GM19351 (cell line): Measurements from ENCODE around the gene PSD.
A peak's percentile ranks its signal among the peaks of the same experiment; 100 is the strongest.

Source experiments
- ATAC-seq: cut with Tn5 transposase; IDR thresholded peaks from one replicate; pipeline ENCODE4 v1.9.1; 2021; ENCODE audit warnings: mild to moderate bottlenecking, moderate library complexity; ENCODE audit not compliant: unreplicated experiment

PSD gene

DNA sequence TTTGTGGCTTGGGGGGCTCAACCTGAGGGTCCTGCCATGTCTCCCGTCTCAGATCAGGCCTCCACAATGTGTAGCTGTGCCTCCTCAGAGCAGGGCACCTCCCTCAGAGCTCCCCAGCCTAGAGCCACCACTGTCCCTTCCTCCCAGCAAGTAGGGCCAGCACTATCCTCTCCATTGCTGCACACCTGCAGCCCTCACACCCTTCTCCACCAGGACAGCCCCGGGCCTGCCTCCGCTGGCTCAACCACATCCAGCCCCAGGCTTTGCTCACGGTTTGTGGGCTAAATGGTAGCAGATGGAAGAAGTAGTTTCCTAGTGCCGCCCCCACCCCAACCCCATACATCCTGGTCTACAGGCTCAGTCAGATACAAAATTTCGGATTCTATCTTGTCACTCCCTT is 13.0 kb downstream of the PSD start:
- no peak for ATAC-seq

DNA sequence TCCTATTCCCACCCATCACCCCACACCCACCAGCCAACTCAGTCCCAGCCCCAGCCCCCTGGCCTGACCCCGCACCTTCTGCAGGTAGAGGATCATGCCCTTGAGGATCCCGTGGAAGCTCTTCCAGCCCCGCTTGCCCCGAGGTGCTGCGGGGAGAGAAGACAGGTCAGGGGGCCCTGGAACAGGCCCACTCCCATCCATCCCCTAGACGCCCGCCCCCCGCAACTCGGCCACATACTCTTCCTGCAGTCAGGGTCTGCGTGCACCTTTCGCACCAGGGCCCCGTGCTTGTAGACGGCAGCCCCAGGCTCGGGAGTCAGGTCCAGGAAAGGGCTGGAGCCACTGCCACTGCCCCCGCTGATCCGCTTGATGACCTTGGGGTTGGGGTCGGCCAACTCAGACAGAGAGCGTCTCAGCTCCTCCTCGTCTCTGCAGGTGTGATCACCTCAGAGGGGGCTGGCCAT is 13.4 kb downstream of the PSD start:
- no peak for ATAC-seq

DNA sequence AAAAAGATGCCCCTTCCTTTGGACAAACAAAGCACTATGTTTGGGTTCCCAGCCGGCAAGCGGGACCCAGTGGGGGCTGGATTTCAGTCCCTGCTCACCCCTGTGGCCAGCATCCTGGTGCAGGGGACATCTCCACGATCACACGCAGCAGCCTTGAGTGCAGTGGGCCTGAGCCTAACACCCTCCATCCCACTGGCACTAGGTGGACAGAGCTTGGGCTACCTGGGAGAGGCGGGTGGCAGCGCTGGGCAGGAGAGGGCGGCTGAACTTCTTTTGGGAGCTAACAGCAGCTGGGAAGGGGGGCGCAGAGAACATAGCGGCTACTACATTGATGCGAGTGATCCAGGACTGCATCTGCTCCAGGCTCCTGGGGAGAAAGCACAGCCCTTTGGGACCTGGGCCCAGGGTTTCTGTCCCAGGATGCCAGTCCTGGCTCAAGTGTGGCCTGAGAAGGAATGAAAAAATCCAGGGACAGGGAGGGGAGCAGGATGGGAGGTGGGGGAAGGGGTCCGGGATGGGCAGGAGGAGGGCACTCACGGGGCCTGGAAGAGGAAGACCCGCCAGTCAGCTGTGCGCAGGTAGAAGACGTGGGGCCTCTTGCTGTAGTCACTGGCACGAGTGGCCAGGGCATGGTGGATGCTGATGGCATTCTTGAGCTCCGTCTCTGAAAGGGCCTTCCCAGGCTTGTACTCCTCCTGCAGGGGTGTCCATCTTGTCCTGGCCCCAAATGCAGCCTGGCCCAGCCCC is 14.1 kb downstream of the PSD start:
- ATAC-seq = no peak

DNA sequence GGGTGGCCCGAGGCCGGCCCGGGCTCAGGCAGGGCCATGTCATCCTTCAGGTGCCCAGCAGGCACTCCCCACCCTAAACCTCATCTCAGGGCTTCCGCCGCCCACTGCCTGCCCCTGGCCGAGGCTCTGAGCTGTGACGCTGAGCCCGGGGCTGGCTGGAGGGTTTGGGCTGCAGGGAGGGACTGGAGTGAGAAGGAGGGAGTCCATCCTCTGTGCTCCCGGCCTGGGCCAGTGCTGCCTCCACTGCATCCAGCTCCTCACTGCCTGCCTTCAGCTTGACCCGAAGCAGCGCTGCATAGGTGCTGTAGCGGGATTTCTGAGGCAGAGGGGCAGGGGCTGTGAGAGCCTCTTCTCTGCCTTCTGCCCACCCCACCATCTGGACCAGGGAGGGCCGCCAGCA is 15.5 kb downstream of the PSD start:
- no peak for ATAC-seq

DNA sequence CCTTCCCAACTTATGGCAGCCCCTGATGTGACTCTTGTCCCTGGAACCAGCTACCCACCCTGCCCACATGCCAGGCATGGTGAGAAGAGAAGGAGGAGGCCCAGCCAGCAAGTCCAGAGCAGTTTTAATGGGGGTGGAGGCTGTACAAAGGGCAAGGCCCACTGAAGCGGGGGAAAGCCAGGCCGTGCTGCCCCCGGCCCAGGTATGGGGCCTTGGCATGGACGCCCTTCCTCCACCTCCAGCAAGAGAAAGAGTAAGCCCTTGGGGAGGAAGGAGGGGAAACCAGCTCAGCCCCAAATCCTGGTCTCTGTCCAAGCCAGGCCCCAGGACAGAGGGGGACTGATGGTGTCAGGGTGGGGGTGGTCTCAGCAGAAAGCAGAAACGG is 16.1 kb downstream of the PSD start:
- ATAC-seq = no peak

DNA sequence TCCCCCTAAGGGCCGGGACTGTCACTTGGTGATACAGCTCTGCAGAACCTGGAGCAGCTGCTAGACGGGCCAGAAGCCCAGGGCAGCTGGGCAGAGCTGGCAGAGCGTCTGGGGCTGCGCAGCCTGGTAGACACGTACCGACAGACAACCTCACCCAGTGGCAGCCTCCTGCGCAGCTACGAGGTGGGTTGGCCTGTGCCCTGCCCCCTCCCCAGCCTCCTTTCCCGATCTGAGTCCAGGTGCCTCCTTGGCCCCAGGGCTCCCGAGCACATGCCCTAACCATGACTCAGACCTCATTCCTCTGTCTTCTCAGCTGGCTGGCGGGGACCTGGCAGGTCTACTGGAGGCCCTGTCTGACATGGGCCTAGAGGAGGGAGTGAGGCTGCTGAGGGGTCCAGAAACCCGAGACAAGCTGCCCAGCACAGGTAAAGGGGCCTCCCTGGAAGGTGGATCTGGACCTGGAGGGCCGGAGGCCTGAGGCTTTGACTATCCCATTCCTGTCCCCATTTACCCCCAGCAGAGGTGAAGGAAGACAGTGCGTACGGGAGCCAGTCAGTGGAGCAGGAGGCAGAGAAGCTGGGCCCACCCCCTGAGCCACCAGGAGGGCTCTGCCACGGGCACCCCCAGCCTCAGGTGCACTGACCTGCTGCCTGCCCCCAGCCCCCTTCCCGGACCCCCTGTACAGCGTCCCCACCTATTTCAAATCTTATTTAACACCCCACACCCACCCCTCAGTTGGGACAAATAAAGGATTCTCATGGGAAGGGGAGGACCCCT is 16.7 kb downstream of the PSD start:
- ATAC-seq = no peak

DNA sequence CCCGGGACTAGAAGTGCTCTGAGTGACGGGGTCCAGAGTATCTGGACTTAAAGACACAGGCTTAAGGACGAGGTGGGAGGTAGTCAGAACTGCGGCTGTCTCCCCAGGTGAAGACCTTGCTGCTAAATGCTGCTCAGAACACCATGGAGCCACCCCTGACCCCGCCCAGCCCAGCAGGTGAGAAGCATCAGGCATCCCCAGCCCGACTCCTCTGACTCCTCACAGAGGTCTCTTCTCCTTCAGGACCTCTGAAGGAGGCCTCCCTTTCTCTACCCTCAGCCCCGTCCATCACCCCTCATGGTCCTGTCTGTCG is 17.3 kb downstream of the PSD start:
- ATAC-seq = no peak

DNA sequence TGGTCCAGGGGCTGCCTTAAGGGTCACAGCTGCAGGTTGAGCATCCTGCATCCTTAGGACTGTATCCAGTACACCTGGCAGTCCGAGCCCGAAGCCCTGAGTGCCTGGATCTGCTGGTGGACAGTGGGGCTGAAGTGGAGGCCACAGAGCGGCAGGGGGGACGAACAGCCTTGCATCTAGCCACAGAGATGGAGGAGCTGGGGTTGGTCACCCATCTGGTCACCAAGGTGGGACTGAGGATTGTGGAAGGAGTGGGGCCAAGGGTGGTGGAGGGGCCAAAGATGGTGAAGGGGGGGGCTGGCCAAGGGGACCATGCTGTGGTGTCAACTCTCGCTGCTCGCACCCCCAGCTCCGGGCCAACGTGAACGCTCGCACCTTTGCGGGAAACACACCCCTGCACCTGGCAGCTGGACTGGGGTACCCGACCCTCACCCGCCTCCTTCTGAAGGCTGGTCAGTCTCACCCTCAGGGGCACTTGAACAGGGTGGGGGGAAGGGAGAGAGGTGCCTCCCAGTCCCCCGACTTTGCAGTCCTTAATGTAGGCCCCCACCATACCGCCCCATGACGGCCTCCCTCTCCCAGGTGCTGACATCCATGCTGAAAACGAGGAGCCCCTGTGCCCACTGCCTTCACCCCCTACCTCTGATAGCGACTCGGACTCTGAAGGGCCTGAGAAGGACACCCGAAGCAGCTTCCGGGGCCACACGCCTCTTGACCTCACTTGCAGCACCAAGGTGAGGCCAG is 17.8 kb downstream of the PSD start:
- ATAC-seq = no peak

DNA sequence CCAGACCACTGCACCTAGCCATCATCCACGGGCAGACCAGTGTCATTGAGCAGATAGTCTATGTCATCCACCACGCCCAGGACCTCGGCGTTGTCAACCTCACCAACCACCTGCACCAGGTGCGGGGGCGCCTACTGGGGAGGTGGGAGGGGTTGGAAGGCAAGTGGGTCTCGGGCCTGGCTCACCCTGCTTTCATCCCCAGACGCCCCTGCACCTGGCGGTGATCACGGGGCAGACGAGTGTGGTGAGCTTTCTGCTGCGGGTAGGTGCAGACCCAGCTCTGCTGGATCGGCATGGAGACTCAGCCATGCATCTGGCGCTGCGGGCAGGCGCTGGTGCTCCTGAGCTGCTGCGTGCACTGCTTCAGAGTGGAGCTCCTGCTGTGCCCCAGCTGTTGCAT is 18.5 kb downstream of the PSD start:
- ATAC-seq = no peak

DNA sequence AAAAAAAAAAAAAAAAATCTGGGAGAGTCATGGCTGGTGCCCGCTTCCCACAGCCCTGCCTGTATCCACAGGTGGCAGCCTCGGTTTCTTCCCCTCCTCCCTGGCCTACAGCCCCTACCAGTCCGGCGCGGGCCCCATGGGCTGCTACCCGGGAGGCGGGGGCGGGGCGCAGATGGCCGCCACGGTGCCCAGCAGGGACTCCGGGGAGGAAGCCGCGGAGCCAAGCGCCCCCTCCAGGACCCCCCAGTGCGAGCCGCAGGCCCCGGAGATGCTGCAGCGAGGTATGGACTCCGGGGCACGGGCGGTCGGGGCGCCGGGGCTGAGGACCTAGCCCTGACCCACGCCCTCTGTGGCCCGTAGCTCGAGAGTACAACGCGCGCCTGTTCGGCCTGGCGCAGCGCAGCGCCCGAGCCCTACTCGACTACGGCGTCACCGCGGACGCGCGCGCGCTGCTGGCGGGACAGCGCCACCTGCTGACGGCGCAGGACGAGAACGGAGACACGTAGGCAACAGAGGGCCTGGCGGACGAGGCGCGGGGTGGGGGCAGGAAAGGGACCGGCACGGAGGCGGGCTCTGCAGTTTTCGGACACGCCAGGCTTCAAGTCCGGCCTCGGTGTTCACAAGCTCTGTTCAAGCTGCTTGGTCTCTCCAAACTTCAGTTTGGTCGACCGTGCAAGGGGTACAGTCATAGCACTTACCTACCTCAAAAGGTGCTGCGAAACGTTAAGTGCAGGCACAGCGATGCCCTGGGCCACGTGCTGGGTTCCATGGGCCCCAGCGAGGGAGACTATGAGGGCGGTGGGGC is 19.2 kb downstream of the PSD start:
- peak; percentile 43 for ATAC-seq

DNA sequence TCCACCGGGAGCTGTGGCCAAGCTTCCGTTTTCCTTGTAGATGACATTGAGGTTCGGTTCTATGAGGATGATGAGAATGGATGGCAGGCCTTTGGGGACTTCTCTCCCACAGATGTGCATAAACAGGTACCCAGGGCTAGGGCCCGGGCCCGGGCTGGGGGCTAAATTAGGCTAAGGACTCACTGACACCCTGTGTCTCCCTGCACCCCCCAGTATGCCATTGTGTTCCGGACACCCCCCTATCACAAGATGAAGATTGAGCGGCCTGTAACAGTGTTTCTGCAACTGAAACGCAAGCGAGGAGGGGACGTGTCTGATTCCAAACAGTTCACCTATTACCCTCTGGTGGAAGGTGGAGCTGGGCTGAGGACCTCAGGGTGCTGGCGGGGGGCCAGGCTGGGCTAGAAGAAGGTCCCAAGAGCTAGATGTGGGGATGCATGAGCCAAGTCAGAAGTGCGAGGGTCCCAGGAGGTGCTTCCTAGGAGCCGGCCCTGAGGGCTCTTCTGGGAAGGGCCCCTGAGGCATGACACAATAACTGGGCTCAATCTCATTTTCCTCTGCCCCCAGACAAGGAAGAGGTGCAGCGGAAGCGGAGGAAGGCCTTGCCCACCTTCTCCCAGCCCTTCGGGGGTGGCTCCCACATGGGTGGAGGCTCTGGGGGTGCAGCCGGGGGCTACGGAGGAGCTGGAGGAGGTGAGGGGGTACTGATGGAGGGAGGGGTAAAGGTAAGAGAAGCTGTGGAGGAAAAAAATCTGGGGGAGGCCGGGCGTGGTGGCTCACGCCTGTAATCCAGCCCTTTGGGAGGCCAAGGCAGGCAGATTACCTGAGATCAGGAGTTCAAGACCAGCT is 20.2 kb downstream of the PSD start:
- ATAC-seq = no peak

DNA sequence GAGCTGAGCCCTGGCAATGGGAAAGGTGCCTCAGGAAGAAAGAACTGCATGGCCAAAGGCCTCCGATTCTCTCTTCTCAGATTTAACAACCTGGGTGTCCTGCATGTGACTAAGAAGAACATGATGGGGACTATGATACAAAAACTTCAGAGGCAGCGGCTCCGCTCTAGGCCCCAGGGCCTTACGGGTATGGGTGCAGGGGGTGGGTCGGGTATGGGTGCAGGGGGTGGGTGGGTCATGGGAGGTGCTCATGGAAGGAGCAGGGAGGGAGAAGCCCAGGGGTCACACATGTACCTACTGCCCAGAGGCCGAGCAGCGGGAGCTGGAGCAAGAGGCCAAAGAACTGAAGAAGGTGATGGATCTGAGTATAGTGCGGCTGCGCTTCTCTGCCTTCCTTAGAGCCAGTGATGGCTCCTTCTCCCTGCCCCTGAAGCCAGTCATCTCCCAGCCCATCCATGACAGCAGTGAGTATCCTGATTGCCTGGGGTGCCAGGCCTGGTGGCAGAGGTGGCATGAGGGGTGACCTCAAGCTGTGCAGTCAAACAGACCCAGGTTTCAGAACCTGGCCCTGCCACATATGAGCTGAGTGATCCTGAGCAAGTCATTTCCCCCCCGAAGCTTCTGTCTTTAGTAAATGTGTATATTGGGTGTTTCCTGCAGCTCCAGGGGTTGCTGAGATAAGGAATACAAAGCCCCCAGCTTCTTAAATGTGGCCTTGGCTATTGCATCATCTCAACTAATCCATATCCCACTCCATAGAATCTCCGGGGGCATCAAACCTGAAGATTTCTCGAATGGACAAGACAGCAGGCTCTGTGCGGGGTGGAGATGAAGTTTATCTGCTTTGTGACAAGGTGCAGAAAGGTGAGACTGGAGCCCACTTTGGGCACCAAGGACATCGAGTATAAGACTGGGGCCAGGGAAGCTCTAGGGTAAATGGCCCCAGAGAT is 21.1 kb downstream of the PSD start:
- ATAC-seq = no peak

DNA sequence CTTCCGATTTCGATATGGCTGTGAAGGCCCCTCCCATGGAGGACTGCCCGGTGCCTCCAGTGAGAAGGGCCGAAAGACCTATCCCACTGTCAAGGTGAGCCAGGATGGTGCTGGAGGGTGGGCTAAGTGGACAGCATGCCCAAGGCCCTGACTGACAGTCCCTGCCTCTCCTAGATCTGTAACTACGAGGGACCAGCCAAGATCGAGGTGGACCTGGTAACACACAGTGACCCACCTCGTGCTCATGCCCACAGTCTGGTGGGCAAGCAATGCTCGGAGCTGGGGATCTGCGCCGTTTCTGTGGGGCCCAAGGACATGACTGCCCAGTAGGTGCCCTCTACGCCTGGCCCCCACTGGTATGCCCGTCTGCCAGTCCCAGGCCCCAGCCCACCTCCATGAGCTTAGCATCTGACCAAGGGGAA is 21.8 kb downstream of the PSD start:
- no peak for ATAC-seq

DNA sequence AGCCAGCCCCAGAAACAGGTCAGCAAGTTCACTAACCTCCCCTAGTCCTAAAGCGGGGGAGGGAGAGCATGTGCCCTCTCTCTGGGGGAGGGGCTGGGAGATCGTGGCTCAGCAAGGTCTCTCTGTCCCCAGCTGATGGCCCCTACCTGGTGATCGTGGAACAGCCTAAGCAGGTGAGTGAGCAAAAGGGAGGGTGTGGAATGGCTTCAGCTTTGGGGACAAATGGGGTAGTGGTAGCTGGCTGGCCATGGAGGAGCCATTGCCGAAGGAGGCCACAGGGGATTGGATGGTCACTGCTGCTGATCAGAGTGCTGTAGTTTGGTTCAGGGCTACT is 22.3 kb downstream of the PSD start:
- no peak for ATAC-seq

DNA sequence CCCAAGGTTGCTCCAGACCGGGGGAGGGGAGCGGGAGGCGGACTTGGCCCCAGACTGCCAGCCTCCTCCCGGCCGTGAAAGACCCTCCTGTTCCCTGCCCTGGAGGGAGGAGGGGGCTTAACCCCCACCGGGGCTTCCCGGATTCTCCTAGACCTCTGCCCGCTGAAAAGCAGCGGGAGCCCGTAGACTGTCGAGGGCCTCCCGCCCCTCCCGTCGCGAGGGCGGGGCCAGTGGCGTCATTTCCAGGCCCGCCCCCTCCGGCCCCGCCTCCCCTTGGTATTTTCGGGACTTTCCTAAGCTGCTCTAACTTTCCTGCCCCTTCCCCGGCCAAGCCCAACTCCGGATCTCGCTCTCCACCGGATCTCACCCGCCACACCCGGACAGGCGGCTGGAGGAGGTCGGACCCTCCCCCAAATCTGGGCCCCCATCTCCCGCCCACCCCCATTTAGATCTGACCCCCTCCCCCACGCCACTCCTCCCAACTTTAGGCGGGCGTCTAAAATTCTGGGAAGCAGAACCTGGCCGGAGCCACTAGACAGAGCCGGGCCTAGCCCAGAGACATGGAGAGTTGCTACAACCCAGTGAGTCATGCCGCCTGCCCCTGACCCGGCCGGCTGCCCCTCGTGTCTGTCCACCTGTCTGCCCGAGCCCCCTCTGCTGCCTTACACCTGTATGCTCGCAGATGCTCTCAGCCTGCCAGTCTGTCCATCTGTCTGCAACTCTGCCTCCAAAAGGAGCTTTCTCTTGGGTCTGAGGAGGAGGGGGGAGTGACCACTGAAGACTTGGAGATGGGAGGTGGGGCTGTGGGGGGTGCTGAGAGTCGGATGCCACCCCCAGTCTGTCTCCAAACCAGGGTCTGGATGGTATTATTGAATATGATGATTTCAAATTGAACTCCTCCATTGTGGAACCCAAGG is 22.9 kb downstream of the PSD start, which contains the start of gene NFKB2:
Gene NFKB2, plus strand, starts transcription at position 306 of the 917 bp plus-strand sequence. Its CDS starts 255 bp downstream, at position 561.
- no peak for ATAC-seq

DNA sequence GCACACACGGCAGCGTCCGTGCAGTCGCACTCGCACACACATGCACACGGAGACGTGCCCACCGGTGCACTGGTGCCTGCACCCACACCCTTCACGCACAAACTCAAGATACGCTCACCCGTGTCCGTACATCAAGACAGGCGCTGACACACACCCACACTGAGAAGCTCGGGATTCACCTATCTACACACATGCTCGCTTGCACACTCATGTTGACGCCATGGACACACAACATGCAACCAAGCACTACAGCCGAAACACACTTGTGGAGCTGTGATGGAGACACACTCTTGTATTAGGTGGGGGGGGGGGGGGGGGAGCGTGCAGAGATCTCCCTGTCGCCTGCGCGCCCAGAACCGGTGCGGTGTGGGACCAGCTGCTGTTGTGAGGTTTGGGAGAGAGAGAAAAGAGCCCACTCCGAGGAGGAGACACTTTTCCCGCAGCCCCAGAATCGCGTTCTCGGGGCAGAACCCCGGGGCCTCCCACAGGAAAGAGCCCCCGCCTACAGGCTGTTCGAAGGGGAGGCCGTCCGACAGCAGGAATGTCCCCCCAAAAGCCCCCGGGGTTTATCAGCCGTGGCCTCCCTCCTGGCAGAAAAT is 23.7 kb downstream of the PSD start:
- ATAC-seq = no peak

DNA sequence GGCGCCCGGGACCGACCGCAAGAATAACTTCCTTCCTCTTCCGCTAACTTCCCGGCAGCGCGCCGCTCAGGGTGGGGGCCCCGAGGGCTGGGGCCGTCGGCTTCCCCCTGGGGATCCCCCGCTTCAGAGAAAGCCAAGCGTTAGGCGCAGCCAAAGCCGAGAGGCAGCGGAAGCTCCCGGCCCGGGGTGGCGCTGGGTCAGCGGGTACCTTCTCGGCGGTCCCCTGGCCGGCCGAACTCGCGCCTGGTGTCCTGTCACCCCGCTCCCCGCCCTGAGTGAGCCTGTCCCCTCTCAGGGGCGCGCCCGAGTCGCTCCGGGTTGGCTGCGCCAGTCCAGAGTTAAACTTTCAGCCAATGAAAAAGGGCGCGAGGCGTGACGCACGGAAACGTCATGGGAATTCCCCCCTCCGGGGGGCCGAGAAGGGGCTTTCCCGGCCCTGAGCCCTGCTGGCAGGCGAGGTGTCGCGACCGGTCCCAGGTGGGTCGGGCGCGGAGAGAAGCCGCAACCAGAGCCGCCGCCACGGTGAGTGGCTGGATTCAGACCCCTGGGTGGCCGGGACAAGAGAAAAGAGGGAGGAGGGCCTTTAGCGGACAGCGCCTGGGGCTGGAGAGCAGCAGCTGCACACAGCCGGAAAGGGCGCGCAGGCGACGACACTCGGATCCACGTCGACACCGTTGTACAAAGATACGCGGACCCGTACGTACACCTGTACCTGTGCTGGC is 24.3 kb downstream of the PSD start:
- ATAC-seq = peak; percentile 74
